ENCODE data around the gene VAT1L. TPM values are rescaled to one million over a fixed set of nuclear protein-coding genes. Genes with fewer than 3 reads are reported as not detected.

Gene VAT1L
- total RNA-seq, 1 experiment from 2014 or later, result 0.10 TPM

DNA sequence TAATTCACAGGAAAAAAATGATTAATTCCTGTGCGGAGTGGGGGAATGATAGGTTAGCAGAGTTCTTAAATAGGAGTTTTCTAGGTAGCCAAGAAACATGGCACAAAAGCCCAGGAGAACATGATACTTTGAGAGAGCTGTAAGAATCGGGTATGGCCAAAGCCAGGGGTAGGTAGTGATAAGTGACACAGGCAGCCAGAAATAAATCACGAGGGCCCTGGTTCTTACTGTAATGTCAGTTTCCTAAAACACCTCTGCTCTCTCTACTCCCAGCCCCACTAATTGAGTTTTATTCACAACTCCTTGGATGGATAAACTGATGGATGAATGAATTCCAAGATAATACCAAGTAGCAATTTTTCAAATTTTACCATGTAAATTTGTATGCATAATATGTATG, 54.1 kb downstream of the VAT1L start:
- Histone ChIP-seq H3K27ac (ENCODE audit: low read depth, low read length) (no peak overlapping the region), H3K9ac (ENCODE audit: low read length) (no peak overlapping the region), H3K4me2 (ENCODE audit: low read length) (no peak overlapping the region), H3K4me3 (replicated peaks in 1 of 2; ENCODE audit: low read depth in 1 of 2, low read length in 2 of 2) (no peak overlapping the region), H2AFZ (ENCODE audit: low read depth, low read length, poor library complexity, severe bottlenecking) (no peak overlapping the region), H3K4me1 (ENCODE audit: control insufficient read depth in 1 of 2, insufficient read depth in 2 of 2, low read length in 2 of 2) (no peaks in the 10 kb centered on the region), H3K79me2 (ENCODE audit: insufficient read depth, low read length) (no peaks in the 10 kb centered on the region), H4K20me1 (ENCODE audit: insufficient read depth) (no peaks in the 10 kb centered on the region), H3K27me3 (ENCODE audit: insufficient read depth, low read length) (peaks cover 86% of the 10 kb centered on the region), H3K9me3 (ENCODE audit: control insufficient read depth in 1 of 2, insufficient read depth in 1 of 2, low read depth in 1 of 2, low read length in 2 of 2) (no peaks in the 10 kb centered on the region), H3K9me2 (ENCODE audit: insufficient read depth) (no peaks in the 10 kb centered on the region), H3K36me3 (ENCODE audit: control insufficient read depth in 1 of 2, insufficient read depth in 2 of 2, low read length in 2 of 2) (no peaks in the 10 kb centered on the region)
- ATAC-seq (no peak), DNase-seq (ENCODE audit: low read depth, low spot score) (no peak)
- POLR2A ChIA-PET, result no interaction called here
- RAD21 ChIA-PET (ENCODE audit: low non-redundant PET in 1 of 2, low total read pairs in 2 of 2, uncharacterized antibody in 2 of 2, unreplicated experiment in 2 of 2), result no interaction called here
- CTCF ChIA-PET, result no interaction called here
- TF ChIP-seq TCF7L2 (IDR thresholded peaks at IDR 0.05; ENCODE audit: borderline replicate concordance, extremely low read depth, insufficient read depth, insufficient read length), result no peak
- TF ChIP-seq SRF (IDR thresholded peaks at IDR 0.05; ENCODE audit: low read depth), result no peak
- no peak for TF ChIP-seq ELF1 (IDR thresholded peaks at IDR 0.05; ENCODE audit: borderline replicate concordance, low read depth)
- no peak for TF ChIP-seq RAD21 (IDR thresholded peaks at IDR 0.05; ENCODE audit: low read depth)
- TF ChIP-seq FOSL1 (IDR thresholded peaks at IDR 0.05; ENCODE audit: low read depth), result no peak
- no peak for TF ChIP-seq POLR2AphosphoS5 (IDR thresholded peaks at IDR 0.05; ENCODE audit: low read depth, low read length)
- intact Hi-C loops (cut with micrococcal nuclease), result no loop called here
- no TSS peak for BruUV-seq (replicated peaks)

DNA sequence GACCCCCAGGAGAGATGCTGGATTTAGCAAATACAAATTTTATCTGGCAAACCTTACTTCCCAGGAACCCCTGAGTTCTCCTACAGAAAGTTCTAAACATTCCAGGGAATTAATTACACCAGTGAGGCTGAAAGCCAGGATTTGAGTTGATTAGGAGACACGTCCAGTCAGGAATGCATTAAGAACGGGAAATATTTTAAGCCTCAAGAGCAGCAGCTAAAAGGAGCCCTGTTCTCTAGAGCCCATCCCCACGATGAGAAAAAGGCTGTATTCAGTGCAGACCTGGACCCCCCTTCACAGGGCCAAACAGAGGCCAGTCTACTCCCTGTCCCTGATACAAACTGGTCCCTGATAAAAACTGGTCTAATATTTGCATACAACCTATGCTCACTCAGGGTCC, 55.0 kb downstream of the VAT1L start:
- no peaks in the 10 kb centered on the region for H3K9me3 ChIP-seq (ENCODE audit: control insufficient read depth in 1 of 2, insufficient read depth in 1 of 2, low read depth in 1 of 2, low read length in 2 of 2)
- peaks cover 86% of the 10 kb centered on the region for H3K27me3 ChIP-seq (ENCODE audit: insufficient read depth, low read length)
- no peak overlapping the region for H3K4me2 ChIP-seq (ENCODE audit: low read length)
- RAD21 ChIA-PET (ENCODE audit: low non-redundant PET in 1 of 2, low total read pairs in 2 of 2, uncharacterized antibody in 2 of 2, unreplicated experiment in 2 of 2), result no interaction called here
- TF ChIP-seq YY1 (IDR thresholded peaks at IDR 0.05; ENCODE audit: extremely low read depth, insufficient replicate concordance, low read depth, low read length), result no peak
- intact Hi-C loops (cut with micrococcal nuclease), result no loop called here
- no TSS peak for BruUV-seq (replicated peaks)
- H3K79me2 ChIP-seq (ENCODE audit: insufficient read depth, low read length), result no peaks in the 10 kb centered on the region
- H2AFZ ChIP-seq (ENCODE audit: low read depth, low read length, poor library complexity, severe bottlenecking), result no peak overlapping the region
- POLR2A ChIA-PET, result no interaction called here
- DNase-seq (ENCODE audit: low read depth, low spot score), result no peak
- CTCF ChIA-PET, result no interaction called here
- ATAC-seq, result no peak
- no peak overlapping the region for H3K27ac ChIP-seq (ENCODE audit: low read depth, low read length)
- no peaks in the 10 kb centered on the region for H4K20me1 ChIP-seq (ENCODE audit: insufficient read depth)
- H3K9me2 ChIP-seq (ENCODE audit: insufficient read depth), result no peaks in the 10 kb centered on the region
- H3K4me3 ChIP-seq (replicated peaks in 1 of 2; ENCODE audit: low read depth in 1 of 2, low read length in 2 of 2), result no peak overlapping the region
- no peaks in the 10 kb centered on the region for H3K36me3 ChIP-seq (ENCODE audit: control insufficient read depth in 1 of 2, insufficient read depth in 2 of 2, low read length in 2 of 2)
- H3K9ac ChIP-seq (ENCODE audit: low read length), result no peak overlapping the region
- H3K4me1 ChIP-seq (ENCODE audit: control insufficient read depth in 1 of 2, insufficient read depth in 2 of 2, low read length in 2 of 2), result no peaks in the 10 kb centered on the region
